HepG2 (cell line): ENCODE results near the gene POU6F2. TPM values are rescaled to one million over a fixed set of nuclear protein-coding genes. Genes with fewer than 3 reads are reported as not detected.

Experiments used
- ATAC-seq: fragments of 200-7000 bp; cut with Tn5 transposase; 3 replicates; pipeline ENCODE4 v1.9.1; 2020; ENCODE audit warnings: mild to moderate bottlenecking, moderate library complexity
- BruUV-seq: library from RNA; stranded (reverse); fragments of 400-500 nt; replicated peaks from 2 replicates; lab custom pipeline; 2021; lab: Mats Ljungman, UMichigan
- CTCF ChIA-PET: fragments of 300-600 bp; formaldehyde crosslinking; extraction: SDS; loops from one replicate; lab custom pipeline; 2021; ENCODE audit warnings: low total read pairs, inconsistent platforms, low intra/inter-chr PET ratio; lab: Yijun Ruan, JAX
- POLR2A ChIA-PET: fragments of 350-600 bp; sonication (Branson Sonifier 250); formaldehyde crosslinking; loops from one replicate; lab custom pipeline; 2020; ENCODE audit warnings: antibody characterized with exemption, inconsistent platforms; lab: Yijun Ruan, JAX
- DNase-seq: peaks from one replicate; pipeline ENCODE4 v3.0.0-alpha.2; 2015; ENCODE audit warnings: low spot score
- FAIRE-seq: peaks from 3 replicates; lab custom pipeline; 2011; peaks lifted over from hg19 to GRCh38; lab: Jason Lieb, UNC
- H2AFZ ChIP-seq: one replicate; pipeline ENCODE4 v1.6.1; 2011; ENCODE audit warnings: low read length, inconsistent platforms
- H3K27ac ChIP-seq: fragments of 300-600 bp; 3 replicates; pipeline ENCODE4 v1.8.0; 2011; ENCODE audit warnings: mixed run types, mild to moderate bottlenecking, mixed read lengths, low read length, inconsistent platforms; ENCODE audit not compliant: insufficient read depth; ENCODE audit errors: extremely low read length
- H3K27me3 ChIP-seq, 2 experiments: fragments of 200-600 bp in 1 of 2; 2 replicates in 1 of 2; 3 replicates in 1 of 2; pipeline versions ENCODE4 v1.6.0 to v1.8.0; 2011; ENCODE audit warnings: low read length in 2 of 2, mild to moderate bottlenecking in 2 of 2, moderate library complexity in 2 of 2, inconsistent platforms in 1 of 2; ENCODE audit not compliant: insufficient read depth in 2 of 2, control insufficient read depth in 1 of 2
- H3K36me3 ChIP-seq, 2 experiments: fragments of 200-600 bp in 1 of 2; replicated peaks in 1 of 2; 2 replicates in 1 of 2; 3 replicates in 1 of 2; pipeline versions ENCODE4 v1.5.1 to v1.8.0; 2011; ENCODE audit warnings: low read length in 2 of 2, inconsistent platforms in 1 of 2; ENCODE audit not compliant: insufficient read depth in 2 of 2, control insufficient read depth in 1 of 2
- H3K4me1 ChIP-seq: 2 replicates; pipeline ENCODE4 v1.5.1; 2012; ENCODE audit warnings: low read length, inconsistent platforms; ENCODE audit not compliant: insufficient read depth
- H3K4me2 ChIP-seq: 2 replicates; pipeline ENCODE4 v1.6.0; 2011; ENCODE audit warnings: low read depth, low read length, inconsistent platforms
- H3K4me3 ChIP-seq, 3 experiments: fragments of 200-600 bp in 1 of 3; sonication (generic), shearing (Covaris generic) in 1 of 3; replicated peaks in 1 of 3; 2 replicates each; pipeline ENCODE4 v1.5.1; 2011 to 2016; ENCODE audit warnings: low read length in 3 of 3, inconsistent platforms in 2 of 3, low read depth in 2 of 3, mild to moderate bottlenecking in 2 of 3, control low read depth in 1 of 3, mixed read lengths in 1 of 3; ENCODE audit not compliant: insufficient read depth in 1 of 3
- H3K79me2 ChIP-seq: one replicate; pipeline ENCODE4 v1.6.1; 2011; ENCODE audit warnings: low read length, inconsistent platforms; ENCODE audit not compliant: insufficient read depth
- H3K9ac ChIP-seq: 2 replicates; pipeline ENCODE4 v1.6.0; 2011; ENCODE audit warnings: mild to moderate bottlenecking, low read depth, low read length, inconsistent platforms; ENCODE audit not compliant: insufficient read depth
- H3K9me3 ChIP-seq: 2 replicates; pipeline ENCODE4 v1.5.1; 2012; ENCODE audit warnings: mild to moderate bottlenecking, low read length
- H4K20me1 ChIP-seq: 2 replicates; pipeline ENCODE4 v1.6.0; 2011; ENCODE audit warnings: inconsistent platforms, mild to moderate bottlenecking, low read length, moderate library complexity; ENCODE audit not compliant: insufficient read depth
- DDIT3 ChIP-seq: sonication (generic); formaldehyde crosslinking; IDR thresholded peaks from 2 replicates; pipeline ENCODE4 v1.4.0; 2020; ENCODE audit warnings: mild to moderate bottlenecking, missing genetic modification reagents
- FUBP1 ChIP-seq: sonication (generic); formaldehyde crosslinking; IDR thresholded peaks from 2 replicates; pipeline ENCODE4 v1.5.1; 2020; ENCODE audit warnings: missing genetic modification reagents, mild to moderate bottlenecking, borderline replicate concordance
- GTF2F1 ChIP-seq: fragments of 150-350 bp; IDR thresholded peaks from 2 replicates; pipeline ENCODE4 v1.6.1; 2014; ENCODE audit warnings: low read length
- KDM3A ChIP-seq: IDR thresholded peaks from 2 replicates; pipeline ENCODE4 v1.6.1; 2018; ENCODE audit warnings: low read depth, missing compliant biosample characterization
- MXD4 ChIP-seq: IDR thresholded peaks from 2 replicates; pipeline ENCODE4 v1.6.1; 2016; ENCODE audit warnings: mild to moderate bottlenecking, missing biosample characterization, missing genetic modification reagents
- NFIC ChIP-seq: IDR thresholded peaks from 2 replicates; pipeline ENCODE4 v1.6.1; 2012; ENCODE audit warnings: mild to moderate bottlenecking, low read length, inconsistent platforms
- PCBP1 ChIP-seq: fragments of 200-400 bp; formaldehyde crosslinking; IDR thresholded peaks from 2 replicates; pipeline ENCODE4 v1.6.1; 2017; ENCODE audit warnings: mild to moderate bottlenecking, low read depth, low read length, borderline replicate concordance
- POLR2AphosphoS5 ChIP-seq: IDR thresholded peaks from 2 replicates; pipeline ENCODE4 v1.6.1; 2012; ENCODE audit warnings: low read depth, low read length
- RORA ChIP-seq: sonication (generic); formaldehyde crosslinking; IDR thresholded peaks from 2 replicates; pipeline ENCODE4 v1.5.0; 2020; ENCODE audit warnings: mild to moderate bottlenecking, missing genetic modification reagents, moderate library complexity
- SCMH1 ChIP-seq: sonication (generic); formaldehyde crosslinking; IDR thresholded peaks from 2 replicates; pipeline ENCODE4 v1.9.0; 2021; ENCODE audit warnings: missing genetic modification reagents, mild to moderate bottlenecking, borderline replicate concordance
- STAT5B ChIP-seq: sonication (generic); formaldehyde crosslinking; IDR thresholded peaks from 2 replicates; pipeline ENCODE4 v1.4.0; 2020; ENCODE audit warnings: missing genetic modification reagents
- TFAP4 ChIP-seq: sonication (generic); IDR thresholded peaks from 2 replicates; pipeline ENCODE4 v1.6.1; 2016; ENCODE audit warnings: low read depth, borderline replicate concordance
- TSC22D2 ChIP-seq: sonication (generic); formaldehyde crosslinking; IDR thresholded peaks from 2 replicates; pipeline ENCODE4 v1.5.1; 2020; ENCODE audit warnings: missing genetic modification reagents, mild to moderate bottlenecking, borderline replicate concordance
- ZBTB39 ChIP-seq: sonication (generic); formaldehyde crosslinking; IDR thresholded peaks from 2 replicates; pipeline ENCODE4 v1.5.0; 2020; ENCODE audit warnings: missing genetic modification reagents
- ZBTB42 ChIP-seq: sonication (generic); formaldehyde crosslinking; IDR thresholded peaks from 2 replicates; pipeline ENCODE4 v1.5.0; 2020; ENCODE audit warnings: mild to moderate bottlenecking, missing genetic modification reagents
- ZFP41 ChIP-seq: sonication (generic); formaldehyde crosslinking; IDR thresholded peaks from 2 replicates; pipeline ENCODE4 v1.4.0; 2020; ENCODE audit warnings: mild to moderate bottlenecking, missing genetic modification reagents, borderline replicate concordance
- ZIK1 ChIP-seq: sonication (generic); formaldehyde crosslinking; IDR thresholded peaks from 2 replicates; pipeline ENCODE4 v1.5.0; 2020; ENCODE audit warnings: mild to moderate bottlenecking, low read depth, missing genetic modification reagents, borderline replicate concordance
- ZNF629 ChIP-seq: sonication (generic); formaldehyde crosslinking; conservative IDR thresholded peaks from 2 replicates; pipeline ENCODE4 v1.5.0; 2020; ENCODE audit warnings: missing genetic modification reagents
- ZNF720 ChIP-seq: sonication (generic); formaldehyde crosslinking; IDR thresholded peaks from 2 replicates; pipeline ENCODE4 v1.4.0; 2020; ENCODE audit warnings: missing genetic modification reagents
- ZSCAN21 ChIP-seq: sonication (generic); formaldehyde crosslinking; IDR thresholded peaks from 2 replicates; pipeline ENCODE4 v1.8.0; 2022; ENCODE audit warnings: mild to moderate bottlenecking, missing genetic modification reagents, moderate library complexity, borderline replicate concordance
- WGBS: methylation state at CpG from one replicate; pipeline ENCODE4 v1.1.6; 2017; ENCODE audit warnings: low lambda C conversion rate; 5-methylcytosine and 5-hydroxymethylcytosine counted together
- in situ Hi-C: cut with HindIII; loops from 2 replicates; pipeline ENCODE4 v1.10.0; 2017; ENCODE audit warnings: low pct_unique_long_range_greater_than_20kb; ENCODE audit not compliant: extremely low pct_ligation_motif_present
- intact Hi-C: fragments of 100-400 bp; cut with micrococcal nuclease; formaldehyde crosslinking; loops from one replicate; pipeline ENCODE4 v1.10.0; 2022; ENCODE audit not compliant: unreplicated experiment
- polyA plus RNA-seq, 8 experiments: library from polyadenylated mRNA; depleted of rRNA in 3 of 8; stranded (reverse) in 7 of 8; unstranded in 1 of 8; fragments of >200 nt; fragmentation: Illumina TruSeq in 4 of 8; extraction: Trizol in 4 of 8; gene quantifications; 2 replicates each; pipeline versions ENCODE4 v1.2.1 to v1.2.3, GENCODE V29; 2011 to 2016; ENCODE audit warnings: low read depth in 4 of 8, missing spikeins in 1 of 8, mixed read lengths in 1 of 8; ENCODE audit not compliant: insufficient read depth in 1 of 8
- total RNA-seq, 5 experiments: library from RNA; depleted of rRNA; stranded (reverse); fragments of >200 nt; fragmentation: Illumina TruSeq; extraction: Trizol; gene quantifications; 2 replicates each; pipeline ENCODE4 v1.2.3, GENCODE V29; 2016; ENCODE audit warnings: low read depth in 1 of 5

Gene POU6F2
- total and polyA plus RNA-seq, 2 of the 13 experiments (the other 11 are each of a cell fraction or from before 2014, with no cell fraction given) = not detected

GRCh38 chr7:39145283-39145682 is 167.6 kb downstream of the POU6F2 start:
- no peak for FAIRE-seq
- 0% methylated on average over 3 of the region's 3 CpGs for WGBS
- no peak overlapping the region for H3K4me2 ChIP-seq

GRCh38 chr7:39145935-39146334 is 168.2 kb downstream of the POU6F2 start:
- CTCF ChIA-PET = no interaction called here
- in situ Hi-C loops (no loop called here), intact Hi-C loops (no loop called here)
- FAIRE-seq (no peak), ATAC-seq (no peak), DNase-seq (no peak)
- H3K27me3 ChIP-seq = no peaks in the 10 kb centered on the region
- no peaks in the 10 kb centered on the region for H3K79me2 ChIP-seq
- H3K4me1 ChIP-seq = no peaks in the 10 kb centered on the region
- no peak overlapping the region for H3K4me2 ChIP-seq
- no peak overlapping the region for H3K27ac ChIP-seq
- no peak overlapping the region for H3K9ac ChIP-seq
- H4K20me1 ChIP-seq = no peaks in the 10 kb centered on the region
- no peak overlapping the region for H3K4me3 ChIP-seq
- no peaks in the 10 kb centered on the region for H3K9me3 ChIP-seq
- no TSS peak for BruUV-seq
- no peaks in the 10 kb centered on the region for H3K36me3 ChIP-seq
- POLR2A ChIA-PET = no interaction called here
- no peak overlapping the region for H2AFZ ChIP-seq
- no peak for TF ChIP-seq ZBTB39
- no peak for TF ChIP-seq DDIT3
- no peak for TF ChIP-seq ZNF629
- no peak for TF ChIP-seq TFAP4
- TF ChIP-seq PCBP1 = no peak
- no peak for TF ChIP-seq TSC22D2 (CRISPR knock-in tag)
- no peak for TF ChIP-seq ZNF720 (CRISPR knock-in tag)
- TF ChIP-seq NFIC = no peak
- no peak for TF ChIP-seq FUBP1 (CRISPR knock-in tag)
- TF ChIP-seq SCMH1 (CRISPR knock-in tag) = no peak
- TF ChIP-seq ZBTB42 (CRISPR knock-in tag) = no peak
- TF ChIP-seq POLR2AphosphoS5 = no peak

More at GRCh38 chr7:39145283-39145682, 167.6 kb downstream of the POU6F2 start:
- ChIA-PET POLR2A (no interaction called here), CTCF (no interaction called here)
- no peak overlapping the region for H2AFZ ChIP-seq
- TF ChIP-seq RORA = no peak
- no peak for TF ChIP-seq ZFP41 (CRISPR knock-in tag)
- no peak for TF ChIP-seq KDM3A (CRISPR knock-in tag)
- no peak for TF ChIP-seq STAT5B (CRISPR knock-in tag)
- no peak for TF ChIP-seq MXD4 (CRISPR knock-in tag)
- no peak for TF ChIP-seq ZSCAN21
- TF ChIP-seq GTF2F1 = no peak
- TF ChIP-seq ZIK1 (CRISPR knock-in tag) = no peak
- H3K36me3 ChIP-seq = no peaks in the 10 kb centered on the region
- no peaks in the 10 kb centered on the region for H3K9me3 ChIP-seq
- H3K9ac ChIP-seq = no peak overlapping the region
- H4K20me1 ChIP-seq = no peaks in the 10 kb centered on the region
- no peaks in the 10 kb centered on the region for H3K27me3 ChIP-seq
- no peak overlapping the region for H3K4me3 ChIP-seq
- H3K79me2 ChIP-seq = no peaks in the 10 kb centered on the region
- DNase-seq = no peak
- no peak for ATAC-seq
- H3K27ac ChIP-seq = no peak overlapping the region
- no peaks in the 10 kb centered on the region for H3K4me1 ChIP-seq
- in situ Hi-C loops = no loop called here
- no TSS peak for BruUV-seq
- intact Hi-C loops = no loop called here
